HG02973 (cell line): ENCODE data around the gene STARD3.

ENCODE experiments used
- ATAC-seq: cut with Tn5 transposase; IDR thresholded peaks from one replicate; pipeline ENCODE4 v1.9.1; 2021; ENCODE audit warnings: moderate library complexity; ENCODE audit not compliant: unreplicated experiment

The STARD3 gene

GRCh38 chr17:39603304-39604016 lies 33.5 kb upstream of the STARD3 start:
- no peak for ATAC-seq

- no peak for ATAC-seq
These were observed 31.9 kb upstream of the STARD3 start for GRCh38 chr17:39604911-39605491.

GRCh38 chr17:39605492-39606433 lies 31.2 kb upstream of the STARD3 start:
- ATAC-seq: no peak

- no peak for ATAC-seq
These were observed 30.4 kb upstream of the STARD3 start for GRCh38 chr17:39606434-39607056.

- ATAC-seq: no peak
These were observed 29.7 kb upstream of the STARD3 start for GRCh38 chr17:39607057-39607850.

GRCh38 chr17:39607851-39608130 lies 29.2 kb upstream of the STARD3 start, which contains the start of gene NEUROD2:
Gene NEUROD2, minus strand, starts transcription at chr17:39607920. Its CDS starts 1,321 bp downstream, at chr17:39606599.
- ATAC-seq: no peak

- ATAC-seq: no peak
These were observed 28.6 kb upstream of the STARD3 start for GRCh38 chr17:39608142-39608981.

- no peak for ATAC-seq
These were observed 27.4 kb upstream of the STARD3 start for GRCh38 chr17:39609416-39610025.

- no peak for ATAC-seq
These were observed 25.4 kb upstream of the STARD3 start for GRCh38 chr17:39611401-39612112.

- no peak for ATAC-seq
These were observed 24.6 kb upstream of the STARD3 start for GRCh38 chr17:39612291-39612894.

GRCh38 chr17:39612935-39613464 lies 23.9 kb upstream of the STARD3 start:
- no peak for ATAC-seq

GRCh38 chr17:39614545-39615157 lies 22.3 kb upstream of the STARD3 start:
- no peak for ATAC-seq

- no peak for ATAC-seq
These were observed 21.5 kb upstream of the STARD3 start for GRCh38 chr17:39615434-39615833.

GRCh38 chr17:39617100-39617445 lies 19.9 kb upstream of the STARD3 start:
- no peak for ATAC-seq

- ATAC-seq: no peak
These were observed 19.3 kb upstream of the STARD3 start for GRCh38 chr17:39617446-39618245.

GRCh38 chr17:39618246-39618913 lies 18.6 kb upstream of the STARD3 start:
- no peak for ATAC-seq
